WTC11 (cell line): ENCODE results near the gene ZNF135. TPM values are rescaled to one million over a fixed set of nuclear protein-coding genes. Genes with fewer than 3 reads are reported as not detected.

Source experiments
- ATAC-seq: fragments of 200-7000 bp; cut with Tn5 transposase; 2 replicates; pipeline ENCODE4 v1.10.0; 2021; ENCODE audit warnings: mild to moderate bottlenecking, moderate library complexity
- CTCF ChIA-PET: fragments of 300-600 bp; sonication (Branson Sonifier 250); formaldehyde crosslinking; loops from one replicate; lab custom pipeline; 2021; ENCODE audit warnings: antibody characterized with exemption; lab: Charles Lee
- POLR2A ChIA-PET: fragments of 350-600 bp; sonication (Branson Sonifier 250); formaldehyde crosslinking; loops from one replicate; lab custom pipeline; 2021; ENCODE audit warnings: antibody characterized with exemption; lab: Charles Lee
- DNase-seq: peaks from one replicate; pipeline ENCODE4 v3.0.0; 2021; ENCODE audit warnings: low spot score
- H3K27ac Mint-ChIP-seq: 2 replicates; pipeline ENCODE4 v1.8.0; 2021; ENCODE audit warnings: mixed read lengths
- H3K27me3 Mint-ChIP-seq: 2 replicates; pipeline ENCODE4 v1.8.0; 2021; ENCODE audit warnings: low read depth, mild to moderate bottlenecking, moderate library complexity, mixed read lengths
- H3K36me3 Mint-ChIP-seq: 2 replicates; pipeline ENCODE4 v1.8.0; 2021; ENCODE audit warnings: mixed read lengths
- H3K4me1 Mint-ChIP-seq: 2 replicates; pipeline ENCODE4 v1.8.0; 2022; ENCODE audit warnings: mixed read lengths
- H3K4me3 Mint-ChIP-seq: 2 replicates; pipeline ENCODE4 v1.8.0; 2021; ENCODE audit warnings: mild to moderate bottlenecking, moderate library complexity, mixed read lengths
- H3K9me3 Mint-ChIP-seq: 2 replicates; pipeline ENCODE4 v1.8.0; 2021; ENCODE audit warnings: mixed read lengths
- AFF4 ChIP-seq: sonication (generic); formaldehyde crosslinking; IDR thresholded peaks from 2 replicates; pipeline ENCODE4 v1.8.1; 2023; ENCODE audit warnings: mild to moderate bottlenecking, missing genetic modification reagents, borderline replicate concordance
- AR ChIP-seq: fragments of 250-450 bp; sonication (Bioruptor Pico); IDR thresholded peaks from 2 replicates; pipeline ENCODE4 v1.9.0; 2021; ENCODE audit warnings: mild to moderate bottlenecking
- ATF6 ChIP-seq: sonication (generic); formaldehyde crosslinking; IDR thresholded peaks from 2 replicates; pipeline ENCODE4 v1.8.1; 2023; ENCODE audit warnings: mild to moderate bottlenecking, missing genetic modification reagents
- CREM ChIP-seq: sonication (generic); formaldehyde crosslinking; IDR thresholded peaks from 2 replicates; pipeline ENCODE4 v1.8.1; 2022; ENCODE audit warnings: mild to moderate bottlenecking, missing genetic modification reagents, moderate library complexity
- ELF4 ChIP-seq: sonication (generic); formaldehyde crosslinking; IDR thresholded peaks from 2 replicates; pipeline ENCODE4 v1.8.1; 2022; ENCODE audit warnings: low read depth, mild to moderate bottlenecking, moderate library complexity, missing genetic modification reagents
- EMX1 ChIP-seq: fragments of 250-450 bp; sonication (Bioruptor Pico); IDR thresholded peaks from 2 replicates; pipeline ENCODE4 v1.8.0; 2021; ENCODE audit warnings: mild to moderate bottlenecking
- FOXJ3 ChIP-seq: sonication (generic); formaldehyde crosslinking; IDR thresholded peaks from 2 replicates; pipeline ENCODE4 v1.9.0; 2021; ENCODE audit warnings: missing genetic modification reagents, mild to moderate bottlenecking, borderline replicate concordance
- FOXP1 ChIP-seq: sonication (generic); formaldehyde crosslinking; IDR thresholded peaks from 2 replicates; pipeline ENCODE4 v1.8.0; 2022; ENCODE audit warnings: missing genetic modification reagents, mild to moderate bottlenecking, moderate library complexity, borderline replicate concordance
- IRF1 ChIP-seq: sonication (generic); formaldehyde crosslinking; IDR thresholded peaks from 2 replicates; pipeline ENCODE4 v1.8.0; 2023; ENCODE audit warnings: missing genetic modification reagents
- JAZF1 ChIP-seq: fragments of 250-450 bp; sonication (Bioruptor Pico); IDR thresholded peaks from 2 replicates; pipeline ENCODE4 v1.9.0; 2021; ENCODE audit warnings: moderate library complexity, mild to moderate bottlenecking, inconsistent platforms
- MXD4 ChIP-seq: fragments of 250-450 bp; sonication (Bioruptor Pico); IDR thresholded peaks from 2 replicates; pipeline ENCODE4 v1.8.0; 2021; ENCODE audit warnings: mild to moderate bottlenecking, moderate library complexity, borderline replicate concordance
- NFATC4 ChIP-seq: fragments of 250-450 bp; sonication (Bioruptor Pico); IDR thresholded peaks from 2 replicates; pipeline ENCODE4 v1.9.0; 2021; ENCODE audit warnings: mild to moderate bottlenecking
- NFYB ChIP-seq: sonication (generic); formaldehyde crosslinking; conservative IDR thresholded peaks from 2 replicates; pipeline ENCODE4 v1.8.0; 2022; ENCODE audit warnings: low read depth, missing genetic modification reagents
- NR3C1 ChIP-seq: sonication (generic); formaldehyde crosslinking; conservative IDR thresholded peaks from 2 replicates; pipeline ENCODE4 v1.8.1; 2023; ENCODE audit warnings: low read depth, mild to moderate bottlenecking, missing genetic modification reagents
- OVOL2 ChIP-seq: fragments of 250-450 bp; sonication (Bioruptor Pico); IDR thresholded peaks from 2 replicates; pipeline ENCODE4 v1.9.0; 2021; ENCODE audit warnings: mild to moderate bottlenecking, borderline replicate concordance
- RELA ChIP-seq: sonication (generic); formaldehyde crosslinking; IDR thresholded peaks from 2 replicates; pipeline ENCODE4 v1.8.1; 2022; ENCODE audit warnings: missing genetic modification reagents, mild to moderate bottlenecking, borderline replicate concordance
- SMAD4 ChIP-seq: sonication (generic); formaldehyde crosslinking; IDR thresholded peaks from 2 replicates; pipeline ENCODE4 v1.8.0; 2022; ENCODE audit warnings: mild to moderate bottlenecking, missing genetic modification reagents
- TCF7 ChIP-seq: sonication (generic); formaldehyde crosslinking; IDR thresholded peaks from 2 replicates; pipeline ENCODE4 v1.8.0; 2022; ENCODE audit warnings: mild to moderate bottlenecking, low read depth, missing genetic modification reagents, moderate library complexity
- TEAD4 ChIP-seq: sonication (generic); formaldehyde crosslinking; IDR thresholded peaks from 2 replicates; pipeline ENCODE4 v1.8.0; 2022; ENCODE audit warnings: mild to moderate bottlenecking, missing genetic modification reagents
- ZBTB21 ChIP-seq: sonication (generic); formaldehyde crosslinking; IDR thresholded peaks from 2 replicates; pipeline ENCODE4 v1.8.1; 2023; ENCODE audit warnings: mild to moderate bottlenecking, missing genetic modification reagents, borderline replicate concordance
- ZNF138 ChIP-seq: sonication (generic); formaldehyde crosslinking; conservative IDR thresholded peaks from 2 replicates; pipeline ENCODE4 v1.8.1; 2022; ENCODE audit warnings: mild to moderate bottlenecking, moderate library complexity, missing genetic modification reagents
- ZNF263 ChIP-seq: sonication (generic); formaldehyde crosslinking; IDR thresholded peaks from 2 replicates; pipeline ENCODE4 v1.8.1; 2022; ENCODE audit warnings: low read depth, mild to moderate bottlenecking, moderate library complexity, missing genetic modification reagents
- ZNF317 ChIP-seq: sonication (generic); formaldehyde crosslinking; IDR thresholded peaks from 2 replicates; pipeline ENCODE4 v1.8.1; 2023; ENCODE audit warnings: low read depth, mild to moderate bottlenecking, moderate library complexity, missing genetic modification reagents, borderline replicate concordance
- total RNA-seq: library from RNA; stranded (reverse); gene quantifications from 3 replicates; pipeline ENCODE4 v1.2.3, GENCODE V29; 2021

Gene ZNF135
- total RNA-seq, 1 experiment from 2014 or later: 5.6 TPM

GRCh38 chr19:58046856-58047255, 12.2 kb upstream of the ZNF135 start:
- H3K4me3 Mint-ChIP-seq: no peak overlapping the region
- POLR2A ChIA-PET: interaction anchor here (0.5 kb wide), 1 partner anchor 66 kb away, joined by 7 read pairs; no protein-coding TSS in a partner anchor
- DNase-seq (no peak), ATAC-seq (no peak)
- CTCF ChIA-PET: interaction anchor here (1.0 to 5.9 kb wide), 3 partner anchors 8 to 44 kb away, joined by 3 to 48 read pairs (median 5); partner anchors contain the start of genes ZNF135 and ZNF606
- H3K27ac Mint-ChIP-seq: no peak overlapping the region
- TF ChIP-seq NR3C1 (CRISPR knock-in tag): no peak
- TF ChIP-seq SMAD4 (CRISPR knock-in tag): no peak
- no peak for TF ChIP-seq MXD4 (CRISPR knock-in tag)
- no peak for TF ChIP-seq ZNF138 (CRISPR knock-in tag)
- no peak for TF ChIP-seq IRF1 (CRISPR knock-in tag)
- no peak for TF ChIP-seq RELA (CRISPR knock-in tag)
- no peak for TF ChIP-seq AR
- no peak for TF ChIP-seq NFYB (CRISPR knock-in tag)
- no peak for TF ChIP-seq ZNF317 (CRISPR knock-in tag)
- peaks cover 67% of the 10 kb centered on the region for H3K27me3 Mint-ChIP-seq
- peaks cover 53% of the 10 kb centered on the region for H3K9me3 Mint-ChIP-seq
- H3K36me3 Mint-ChIP-seq: peaks cover 39% of the 10 kb centered on the region
- peaks cover 3% of the 10 kb centered on the region for H3K4me1 Mint-ChIP-seq

GRCh38 chr19:58047672-58048071, 11.4 kb upstream of the ZNF135 start:
- DNase-seq: no peak
- H3K27ac Mint-ChIP-seq: no peak overlapping the region
- POLR2A ChIA-PET: no interaction called here
- TF ChIP-seq ZBTB21 (CRISPR knock-in tag) (no peak), NFATC4 (CRISPR knock-in tag) (no peak), ZNF263 (CRISPR knock-in tag) (no peak), JAZF1 (no peak), EMX1 (CRISPR knock-in tag) (no peak), AFF4 (CRISPR knock-in tag) (no peak), ATF6 (CRISPR knock-in tag) (no peak), ELF4 (no peak), FOXJ3 (CRISPR knock-in tag) (no peak), FOXP1 (CRISPR knock-in tag) (no peak), OVOL2 (CRISPR knock-in tag) (no peak), CREM (CRISPR knock-in tag) (no peak), TCF7 (CRISPR knock-in tag) (no peak), TEAD4 (CRISPR knock-in tag) (no peak)

More at GRCh38 chr19:58047672-58048071, 11.4 kb upstream of the ZNF135 start:
- no peak overlapping the region for H3K4me3 Mint-ChIP-seq
- peaks cover 3% of the 10 kb centered on the region for H3K4me1 Mint-ChIP-seq
- CTCF ChIA-PET: no interaction called here
- peaks cover 60% of the 10 kb centered on the region for H3K27me3 Mint-ChIP-seq
- H3K36me3 Mint-ChIP-seq: peaks cover 47% of the 10 kb centered on the region
- ATAC-seq: no peak
- H3K9me3 Mint-ChIP-seq: peaks cover 61% of the 10 kb centered on the region
